Inflammatory macrophage treated with lipopolysaccharide for 4 hours (primary cell): ENCODE measurements around the gene CAMSAP1.
A peak's percentile ranks its signal among the peaks of the same experiment; 100 is the strongest.
"Not testable (repeated sequence)": the region's sequence is repeated elsewhere in the genome, so short reads cannot be mapped to it uniquely, and the experiment has no call there.

Source experiments
- DNase-seq: peaks from one replicate; pipeline ENCODE4 v3.0.0-alpha.2; 2020

Gene CAMSAP1

GRCh38 chr9:135896205-135896604, 11.1 kb downstream of the CAMSAP1 start:
- DNase-seq, result no peak

- DNase-seq, result no peak
These were observed 12.0 kb downstream of the CAMSAP1 start for GRCh38 chr9:135895202-135895848.

GRCh38 chr9:135893104-135893503, 14.2 kb downstream of the CAMSAP1 start:
- no peak for DNase-seq

DNA sequence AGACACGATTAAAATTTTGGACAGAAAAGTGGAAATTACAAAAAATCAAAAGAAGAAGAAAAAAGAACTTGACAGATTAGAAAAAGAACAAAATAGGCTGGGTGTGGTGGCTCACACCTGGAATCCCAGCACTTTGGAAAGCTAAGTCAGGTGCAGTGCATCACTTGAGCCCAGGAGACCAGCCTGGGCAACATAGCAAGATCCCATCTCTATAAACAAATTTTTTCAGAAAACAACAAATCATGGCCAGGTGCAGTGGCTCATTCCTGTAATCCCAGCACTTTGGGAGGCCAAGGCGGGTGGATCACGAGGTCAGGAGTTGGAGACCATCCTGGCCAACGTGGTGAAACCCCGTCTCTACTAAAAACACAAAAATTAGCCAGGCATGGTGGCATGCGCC, 15.0 kb downstream of the CAMSAP1 start:
- not testable (repeated sequence) for DNase-seq

- DNase-seq, result no peak
These were observed 16.2 kb downstream of the CAMSAP1 start for GRCh38 chr9:135891027-135891631.

GRCh38 chr9:135890190-135891026, 16.9 kb downstream of the CAMSAP1 start:
- DNase-seq, result no peak

DNA sequence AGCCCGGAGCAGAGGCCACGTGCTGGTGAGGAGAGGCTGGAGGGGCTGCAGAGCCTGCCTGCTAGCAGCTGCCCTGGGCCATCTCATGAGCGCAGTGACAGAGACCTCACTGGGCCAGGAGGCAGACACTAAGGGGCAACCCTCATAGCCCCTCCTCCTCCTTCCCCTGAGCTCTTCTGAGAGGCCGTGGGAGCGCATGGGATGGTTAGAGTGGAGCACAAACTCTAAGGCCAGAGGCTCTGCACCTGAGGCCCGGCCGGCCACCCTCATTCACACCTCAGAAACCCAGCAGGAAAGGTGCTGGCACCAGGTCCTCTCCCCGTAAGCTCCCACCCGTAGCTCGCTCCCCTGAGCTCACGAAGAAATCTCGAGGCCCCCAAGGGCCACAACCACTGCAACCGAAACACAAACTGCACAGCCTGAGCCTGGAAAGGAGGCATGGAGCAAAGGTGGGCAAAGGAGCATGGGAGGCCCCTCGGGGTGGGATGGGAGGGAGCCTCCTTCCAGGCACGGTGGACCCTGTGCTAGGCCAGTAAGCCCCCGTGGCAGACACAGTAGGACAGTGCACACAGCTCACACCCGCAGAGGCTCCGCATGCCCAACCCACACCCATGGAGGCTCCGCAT, 17.7 kb downstream of the CAMSAP1 start:
- no peak for DNase-seq

GRCh38 chr9:135888766-135889394, 18.5 kb downstream of the CAMSAP1 start:
- no peak for DNase-seq

DNA sequence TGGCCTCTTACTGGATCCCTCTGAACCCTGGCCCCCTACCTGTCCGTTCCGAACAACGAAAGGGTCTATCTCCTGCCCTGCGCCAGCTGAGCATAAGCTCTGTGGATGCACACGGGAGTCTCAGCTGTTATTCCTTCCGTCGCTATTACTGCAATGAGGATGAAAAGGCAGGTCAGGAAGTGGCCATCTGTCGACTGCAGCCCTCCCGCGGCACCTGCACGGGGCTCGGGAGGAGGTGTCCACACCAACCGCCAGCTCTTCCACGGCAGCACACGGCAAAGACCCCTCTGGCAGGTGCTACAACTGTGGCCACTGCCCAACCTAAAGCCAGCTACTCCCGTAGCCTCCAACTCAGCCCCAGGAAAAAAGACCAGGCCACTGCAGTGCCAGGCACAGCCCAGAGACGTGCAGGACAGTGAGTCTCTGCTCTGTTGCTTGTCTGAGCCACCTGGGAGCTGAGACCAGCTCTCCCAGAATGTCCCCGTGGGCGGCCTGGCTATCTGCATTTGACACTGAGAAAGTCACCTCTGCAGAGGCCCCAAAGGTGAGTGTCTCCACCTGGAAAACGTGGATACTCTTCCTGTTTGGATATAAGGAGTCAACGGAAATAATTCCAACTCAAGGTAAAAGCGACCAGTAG, 19.1 kb downstream of the CAMSAP1 start:
- no peak for DNase-seq

DNA sequence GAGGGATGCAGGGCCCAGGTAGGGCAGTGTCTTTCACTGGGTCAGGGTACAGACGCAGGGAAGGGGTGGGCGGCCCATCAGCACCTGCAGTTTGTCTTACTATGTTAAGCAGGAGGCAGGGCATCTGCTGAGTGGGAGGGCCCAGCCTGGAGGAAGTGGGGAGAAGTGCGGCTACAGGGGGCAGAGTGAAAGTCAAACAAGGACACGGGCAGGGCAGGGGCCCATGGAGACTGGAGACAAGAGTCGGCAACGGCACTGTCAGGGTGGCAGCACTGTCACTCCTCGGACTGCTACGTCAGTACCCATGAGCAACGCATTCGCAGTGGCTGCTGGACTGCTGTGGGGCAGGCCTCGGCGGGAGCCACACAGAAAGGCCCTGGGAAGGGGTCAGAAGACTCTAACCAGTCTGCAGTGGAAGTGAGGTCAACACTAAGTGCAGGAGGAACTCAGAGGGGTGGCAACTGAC, 19.7 kb downstream of the CAMSAP1 start:
- DNase-seq, result peak; percentile 76

DNA sequence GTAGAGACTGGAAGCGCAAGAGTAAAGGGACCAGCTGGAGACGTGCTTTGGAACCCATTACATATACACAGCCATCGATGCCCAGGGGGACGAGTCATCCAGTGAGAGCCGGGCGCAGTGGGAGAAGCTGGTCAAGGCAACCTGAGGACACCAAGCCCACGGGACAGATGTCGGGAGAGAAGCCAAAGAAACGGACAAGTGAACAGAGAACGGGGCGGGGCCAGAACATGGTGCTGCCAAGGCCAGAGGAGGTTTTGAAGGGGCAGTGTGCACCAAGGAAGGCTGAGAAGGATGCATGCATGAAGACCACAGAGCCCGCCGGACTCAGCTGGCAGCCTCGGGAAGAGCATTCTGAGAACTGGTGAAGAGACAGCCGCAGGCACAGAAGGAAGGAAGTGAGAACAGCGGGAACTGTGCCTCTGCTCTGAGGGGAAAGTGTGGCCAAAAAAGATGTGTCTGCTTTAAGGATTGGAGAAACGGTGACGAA, 20.3 kb downstream of the CAMSAP1 start:
- peak; percentile 69 for DNase-seq

DNA sequence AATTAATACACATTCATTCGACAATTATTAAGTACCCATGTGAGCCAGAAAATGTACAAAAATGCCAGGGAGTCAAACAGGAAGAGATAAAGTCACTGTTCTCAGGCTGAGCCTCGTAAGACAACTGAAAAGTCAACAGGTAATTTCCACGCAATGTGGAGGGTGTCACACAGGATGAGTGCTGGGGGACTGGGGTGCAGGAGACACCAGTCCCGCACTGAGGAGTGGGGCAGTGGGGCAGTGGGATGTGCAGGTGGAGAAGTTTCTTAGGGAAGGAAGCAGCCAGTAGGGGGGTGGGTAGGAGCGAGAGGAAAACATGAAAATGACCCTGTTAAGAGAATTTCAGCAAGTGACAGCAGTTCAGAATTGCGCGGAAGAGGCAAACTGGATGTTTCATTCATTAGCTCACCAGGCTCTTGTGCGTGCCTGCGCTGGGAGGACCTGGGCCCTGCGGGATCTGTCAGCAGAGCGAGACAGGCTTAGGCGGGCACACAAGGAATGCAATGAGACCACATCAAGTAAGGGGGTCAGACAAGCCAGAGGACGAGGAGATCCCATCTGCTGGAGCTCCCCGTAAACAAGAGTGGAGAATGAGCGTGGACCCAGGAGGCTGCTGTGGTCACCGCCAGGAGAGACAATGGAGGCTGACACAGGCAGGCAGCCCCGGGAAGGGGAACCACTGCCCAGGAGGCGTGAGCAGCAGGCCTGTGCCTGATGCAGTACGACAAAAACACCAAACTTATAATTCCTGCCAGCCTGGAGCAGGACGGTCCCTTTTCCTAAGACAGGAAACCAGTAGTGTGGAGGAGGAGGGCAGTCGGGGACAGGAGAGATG, 21.0 kb downstream of the CAMSAP1 start:
- DNase-seq, result no peak

DNA sequence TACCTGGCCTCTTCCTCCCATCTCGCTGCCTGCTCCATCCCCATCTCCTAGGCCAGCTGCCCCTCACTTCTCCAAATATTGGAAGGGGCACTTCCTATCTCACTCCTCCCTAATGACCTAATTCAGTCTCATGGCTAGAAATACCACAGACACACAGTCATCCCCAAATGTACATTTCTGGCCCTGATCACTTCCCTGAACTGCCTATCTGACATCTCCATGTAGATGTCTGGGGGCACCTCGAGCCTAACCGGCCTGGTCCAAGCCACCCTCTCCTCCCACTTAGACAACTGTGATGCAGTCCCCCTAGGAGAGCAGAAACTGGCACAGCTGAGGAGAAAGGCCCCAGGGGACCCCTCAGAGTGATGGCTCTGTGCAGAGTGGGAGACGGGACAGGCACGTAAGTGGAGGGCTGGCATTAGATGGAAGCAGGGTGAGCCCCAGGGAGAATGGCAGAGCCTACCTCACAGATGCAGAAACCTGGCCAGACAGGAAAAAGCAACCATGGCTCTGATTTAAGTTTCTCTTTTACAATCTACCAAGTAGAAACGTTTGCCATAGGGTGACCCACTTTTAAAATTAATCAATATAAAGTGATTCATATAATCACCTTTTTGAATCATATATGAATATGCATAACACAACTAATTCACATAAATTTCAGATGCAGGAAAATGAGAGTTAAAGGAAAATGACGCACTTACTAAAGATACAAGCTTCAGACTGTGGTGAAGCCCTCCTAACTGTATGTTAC, 22.1 kb downstream of the CAMSAP1 start:
- DNase-seq, result peak; percentile 79

GRCh38 chr9:135884328-135885035, 22.9 kb downstream of the CAMSAP1 start:
- DNase-seq, result peak; percentile 30

DNA sequence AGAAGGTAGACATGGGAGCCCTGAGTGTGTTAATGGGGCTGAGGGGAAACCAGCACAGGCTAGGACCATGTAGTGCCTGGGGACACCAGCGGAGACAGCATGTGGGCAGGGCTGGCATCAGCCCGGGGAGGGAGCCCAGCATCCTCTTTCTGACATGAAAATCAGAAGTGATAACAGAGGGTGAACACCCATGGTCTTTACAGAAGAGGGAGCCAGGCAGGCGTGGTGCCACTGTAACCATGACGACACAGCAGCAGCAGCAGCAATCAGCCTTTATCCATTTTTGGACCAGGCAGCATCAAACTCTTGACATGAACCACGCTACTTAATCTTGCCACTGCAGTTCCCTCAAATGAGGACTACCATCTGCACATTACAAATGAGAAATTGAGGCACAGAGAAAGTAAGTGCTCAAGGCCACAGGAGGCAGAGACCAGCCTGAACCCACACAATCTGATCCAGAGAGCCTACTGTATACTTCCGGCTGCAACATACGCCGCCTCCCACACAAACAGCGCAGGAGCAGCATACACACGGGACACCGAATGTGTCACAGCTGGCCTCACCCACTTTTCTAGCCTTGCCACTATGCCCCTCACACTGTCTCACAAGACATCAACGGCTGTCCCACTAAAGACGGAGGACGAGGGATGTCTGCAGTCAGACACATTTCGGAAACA, 23.8 kb downstream of the CAMSAP1 start:
- DNase-seq, result peak; percentile 35

- DNase-seq, result no peak
These were observed 25.3 kb downstream of the CAMSAP1 start for GRCh38 chr9:135882011-135882410.

DNA sequence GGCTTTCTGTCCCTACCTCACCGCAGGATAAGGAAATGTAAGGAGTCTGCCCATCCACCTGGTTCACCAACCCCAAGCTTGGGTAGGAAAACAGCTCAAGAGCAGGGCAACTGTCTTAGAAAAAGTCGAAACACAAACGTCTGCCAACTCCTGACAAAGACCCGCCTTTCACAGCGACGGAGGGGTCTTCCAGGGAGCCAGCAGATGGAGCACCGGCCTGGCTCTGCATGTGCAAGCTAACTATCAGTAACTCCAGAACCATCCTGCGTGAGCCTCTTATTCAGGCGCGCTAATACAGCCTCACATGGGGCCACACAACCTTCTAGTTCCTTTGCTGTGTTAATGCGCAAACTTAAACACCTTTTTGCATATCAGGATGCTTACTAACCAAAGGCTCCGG, 26.9 kb downstream of the CAMSAP1 start:
- no peak for DNase-seq

DNA sequence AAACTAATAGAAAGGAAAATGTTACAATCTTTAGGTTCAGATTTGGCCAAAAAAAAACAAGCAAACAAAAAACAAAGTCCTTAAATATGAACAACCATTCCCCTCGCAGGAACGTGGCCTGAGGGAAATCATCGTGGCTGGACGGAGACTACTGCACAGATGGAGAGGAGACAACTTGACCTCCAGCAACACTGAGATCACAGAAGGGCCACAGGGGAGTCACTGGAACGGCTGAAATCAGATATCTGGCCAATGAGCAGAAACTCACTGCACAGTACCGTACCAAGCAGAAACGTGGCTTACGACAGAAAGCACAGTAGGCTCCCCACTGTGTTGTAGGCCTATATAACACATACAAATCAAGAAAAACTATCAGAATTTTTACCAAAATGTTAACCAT, 27.7 kb downstream of the CAMSAP1 start:
- no peak for DNase-seq

- DNase-seq, result no peak
These were observed 28.1 kb downstream of the CAMSAP1 start for GRCh38 chr9:135879237-135879601.
